Loucy (cell line): ENCODE data around the gene PLEKHG5.

Experiments used
- CTCF ChIP-seq: fragments of 200-600 bp; sonication (generic); conservative IDR thresholded peaks from 2 replicates; pipeline ENCODE4 v1.5.1; 2014; ENCODE audit warnings: mild to moderate bottlenecking, antibody characterized with exemption, low read length
- EZH2phosphoT487 ChIP-seq: fragments of 200-600 bp; IDR thresholded peaks from 2 replicates; pipeline ENCODE4 v1.6.1; 2018; ENCODE audit warnings: antibody characterized with exemption, mild to moderate bottlenecking, moderate library complexity, borderline replicate concordance

GRCh38 chr1:6499296-6499695, 7.8 kb upstream of the PLEKHG5 start:
- TF ChIP-seq CTCF (no peak), EZH2phosphoT487 (no peak)
